Measurements from ENCODE around the gene ZKSCAN7. TPM values are rescaled to one million over a fixed set of nuclear protein-coding genes. Genes with fewer than 3 reads are reported as not detected.
"Not testable (repeated sequence)": the region's sequence is repeated elsewhere in the genome, so short reads cannot be mapped to it uniquely, and the experiment has no call there.

The ZKSCAN7 gene
- total RNA-seq, 1 donor from 2014 or later = 0.80 TPM

GRCh38 chr3:44530911-44531310, 24.1 kb upstream of the ZKSCAN7 start:
- no peak for DNase-seq (ENCODE audit: low spot score)
- Mint-ChIP-seq H3K4me1 (ENCODE audit: low read depth) (peaks cover 4% of the 10 kb centered on the region), H3K36me3 (ENCODE audit: low read depth) (no peaks in the 10 kb centered on the region), H3K4me3 (no peak overlapping the region), H3K27ac (no peak overlapping the region), H3K9me3 (no peaks in the 10 kb centered on the region), H3K27me3 (ENCODE audit: insufficient read depth) (peaks cover 10% of the 10 kb centered on the region)
- intact Hi-C loops (cut with micrococcal nuclease) = no loop called here

DNA sequence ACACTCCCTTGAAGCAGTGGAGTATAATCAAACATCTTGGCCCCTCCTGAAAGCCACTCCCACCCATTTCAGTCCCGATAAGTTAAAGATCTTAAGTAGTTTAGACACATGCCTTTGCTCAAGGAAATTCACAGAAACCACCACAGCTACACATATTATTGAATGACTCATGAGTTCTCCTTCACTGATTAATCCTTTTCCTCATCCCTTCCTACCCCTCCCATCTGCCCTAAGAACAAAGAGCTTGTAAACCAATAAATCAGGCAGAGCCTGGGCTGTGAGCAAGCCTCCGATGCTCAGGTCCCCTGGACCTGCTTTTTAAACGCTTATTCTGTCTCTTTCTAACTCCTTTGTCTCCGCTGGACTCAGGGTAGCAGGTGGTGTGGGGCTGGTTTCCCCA, 20.3 kb upstream of the ZKSCAN7 start:
- DNase-seq (ENCODE audit: low spot score); H3K4me3 Mint-ChIP-seq; H3K4me1 Mint-ChIP-seq (ENCODE audit: low read depth); H3K9me3 Mint-ChIP-seq; intact Hi-C loops (cut with micrococcal nuclease); H3K27me3 Mint-ChIP-seq (ENCODE audit: insufficient read depth); H3K27ac Mint-ChIP-seq; H3K36me3 Mint-ChIP-seq (ENCODE audit: low read depth): not testable (repeated sequence)

- Mint-ChIP-seq H3K27ac (no peak overlapping the region), H3K36me3 (ENCODE audit: low read depth) (no peaks in the 10 kb centered on the region), H3K4me3 (no peak overlapping the region)
These were observed 19.6 kb upstream of the ZKSCAN7 start for GRCh38 chr3:44535364-44535763.

GRCh38 chr3:44544811-44545210, 10.2 kb upstream of the ZKSCAN7 start:
- H3K4me1 Mint-ChIP-seq (ENCODE audit: low read depth); DNase-seq (ENCODE audit: low spot score); intact Hi-C loops (cut with micrococcal nuclease); H3K27ac Mint-ChIP-seq; H3K36me3 Mint-ChIP-seq (ENCODE audit: low read depth); H3K9me3 Mint-ChIP-seq; H3K27me3 Mint-ChIP-seq (ENCODE audit: insufficient read depth); H3K4me3 Mint-ChIP-seq: not testable (repeated sequence)

More at GRCh38 chr3:44535364-44535763, 19.6 kb upstream of the ZKSCAN7 start:
- DNase-seq (ENCODE audit: low spot score) = no peak
- peaks cover 4% of the 10 kb centered on the region for H3K4me1 Mint-ChIP-seq (ENCODE audit: low read depth)
- no peaks in the 10 kb centered on the region for H3K9me3 Mint-ChIP-seq
- peaks cover 10% of the 10 kb centered on the region for H3K27me3 Mint-ChIP-seq (ENCODE audit: insufficient read depth)
- intact Hi-C loops (cut with micrococcal nuclease) = no loop called here

GRCh38 chr3:44555723-44556122, 730 bp downstream of the ZKSCAN7 start:
- Mint-ChIP-seq H3K27me3 (ENCODE audit: insufficient read depth) (no peaks in the 10 kb centered on the region), H3K4me1 (ENCODE audit: low read depth) (peaks cover 12% of the 10 kb centered on the region), H3K9me3 (peaks cover 34% of the 10 kb centered on the region), H3K36me3 (ENCODE audit: low read depth) (peaks cover 13% of the 10 kb centered on the region), H3K27ac (peak overlapping the region; percentile 3), H3K4me3 (peak overlapping the region; percentile 89)
- intact Hi-C loops (cut with micrococcal nuclease) = loop anchor here (1.0 to 2.0 kb wide), 2 partner anchors 23 to 69 kb away; no protein-coding TSS in a partner anchor
- no peak for DNase-seq (ENCODE audit: low spot score)

DNA sequence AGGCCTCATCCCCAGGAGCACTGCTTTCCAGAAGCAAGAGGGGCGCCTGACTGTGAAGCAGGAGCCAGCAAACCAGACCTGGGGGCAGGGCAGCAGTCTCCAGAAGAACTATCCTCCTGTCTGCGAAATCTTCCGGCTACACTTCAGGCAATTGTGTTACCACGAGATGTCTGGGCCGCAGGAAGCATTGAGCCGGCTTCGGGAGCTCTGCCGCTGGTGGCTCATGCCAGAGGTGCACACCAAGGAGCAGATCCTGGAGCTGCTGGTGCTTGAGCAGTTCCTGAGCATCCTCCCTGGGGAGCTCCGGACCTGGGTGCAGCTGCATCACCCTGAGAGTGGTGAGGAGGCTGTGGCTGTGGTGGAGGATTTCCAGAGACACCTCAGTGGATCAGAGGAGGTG, 2.1 kb downstream of the ZKSCAN7 start:
- peaks cover 12% of the 10 kb centered on the region for H3K4me1 Mint-ChIP-seq (ENCODE audit: low read depth)
- H3K4me3 Mint-ChIP-seq = no peak overlapping the region
- intact Hi-C loops (cut with micrococcal nuclease) = no loop called here
- peaks cover 13% of the 10 kb centered on the region for H3K36me3 Mint-ChIP-seq (ENCODE audit: low read depth)
- no peak overlapping the region for H3K27ac Mint-ChIP-seq
- H3K9me3 Mint-ChIP-seq = peaks cover 35% of the 10 kb centered on the region
- no peaks in the 10 kb centered on the region for H3K27me3 Mint-ChIP-seq (ENCODE audit: insufficient read depth)
- DNase-seq (ENCODE audit: low spot score) = no peak

GRCh38 chr3:44561076-44561475, 6.1 kb downstream of the ZKSCAN7 start:
- no peak for DNase-seq (ENCODE audit: low spot score)
- Mint-ChIP-seq H3K4me3 (no peak overlapping the region), H3K9me3 (peaks cover 38% of the 10 kb centered on the region), H3K27me3 (ENCODE audit: insufficient read depth) (no peaks in the 10 kb centered on the region), H3K27ac (no peak overlapping the region), H3K36me3 (ENCODE audit: low read depth) (peaks cover 8% of the 10 kb centered on the region), H3K4me1 (ENCODE audit: low read depth) (peaks cover 2% of the 10 kb centered on the region)
- intact Hi-C loops (cut with micrococcal nuclease) = no loop called here

- peaks cover 44% of the 10 kb centered on the region for H3K9me3 Mint-ChIP-seq
- no peak overlapping the region for H3K4me3 Mint-ChIP-seq
- DNase-seq (ENCODE audit: low spot score) = no peak
- H3K27ac Mint-ChIP-seq = no peak overlapping the region
- intact Hi-C loops (cut with micrococcal nuclease) = no loop called here
- peaks cover 8% of the 10 kb centered on the region for H3K36me3 Mint-ChIP-seq (ENCODE audit: low read depth)
- H3K4me1 Mint-ChIP-seq (ENCODE audit: low read depth) = no peaks in the 10 kb centered on the region
- H3K27me3 Mint-ChIP-seq (ENCODE audit: insufficient read depth) = no peaks in the 10 kb centered on the region
These were observed 7.2 kb downstream of the ZKSCAN7 start for GRCh38 chr3:44562147-44562546.

DNA sequence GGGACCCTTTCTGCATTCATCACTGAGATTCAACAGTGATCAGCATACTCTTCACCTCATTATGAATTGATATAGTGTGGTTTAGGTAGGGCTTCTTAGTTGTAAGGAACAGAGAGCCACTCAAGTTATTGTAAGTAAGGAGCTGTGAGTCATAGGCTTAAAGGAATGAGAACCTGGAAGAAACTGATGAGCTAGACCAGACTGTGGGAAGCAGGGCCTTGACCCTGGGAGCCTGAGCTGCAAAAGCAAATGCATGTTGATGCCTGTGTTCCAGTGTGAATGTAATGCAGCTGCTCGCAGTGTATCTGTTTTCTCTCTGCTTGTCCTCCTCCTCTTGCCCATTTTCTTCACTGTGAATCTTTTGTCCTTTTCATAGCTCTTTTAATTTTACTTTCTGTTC, 13.6 kb downstream of the ZKSCAN7 start:
- no peak for DNase-seq (ENCODE audit: low spot score)
- Mint-ChIP-seq H3K27ac (no peak overlapping the region), H3K4me1 (ENCODE audit: low read depth) (no peaks in the 10 kb centered on the region), H3K36me3 (ENCODE audit: low read depth) (peaks cover 15% of the 10 kb centered on the region), H3K4me3 (no peak overlapping the region), H3K9me3 (peaks cover 69% of the 10 kb centered on the region), H3K27me3 (ENCODE audit: insufficient read depth) (no peaks in the 10 kb centered on the region)
- intact Hi-C loops (cut with micrococcal nuclease) = no loop called here

DNA sequence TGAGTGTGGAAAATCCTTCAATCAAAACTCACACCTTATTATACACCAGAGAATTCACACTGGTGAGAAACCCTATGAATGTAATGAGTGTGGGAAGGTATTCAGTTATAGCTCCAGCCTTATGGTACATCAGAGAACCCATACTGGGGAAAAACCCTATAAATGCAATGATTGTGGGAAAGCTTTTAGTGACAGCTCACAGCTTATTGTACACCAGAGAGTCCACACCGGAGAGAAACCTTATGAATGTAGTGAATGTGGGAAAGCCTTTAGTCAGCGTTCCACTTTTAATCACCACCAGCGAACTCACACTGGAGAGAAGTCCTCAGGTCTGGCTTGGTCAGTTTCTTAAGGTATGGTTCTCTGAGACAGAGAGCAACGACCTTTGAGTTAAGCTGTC, 16.0 kb downstream of the ZKSCAN7 start:
- intact Hi-C loops (cut with micrococcal nuclease) = no loop called here
- DNase-seq (ENCODE audit: low spot score) = no peak
- peaks cover 11% of the 10 kb centered on the region for H3K36me3 Mint-ChIP-seq (ENCODE audit: low read depth)
- H3K4me1 Mint-ChIP-seq (ENCODE audit: low read depth) = no peaks in the 10 kb centered on the region
- H3K27ac Mint-ChIP-seq = no peak overlapping the region
- no peaks in the 10 kb centered on the region for H3K27me3 Mint-ChIP-seq (ENCODE audit: insufficient read depth)
- H3K4me3 Mint-ChIP-seq = no peak overlapping the region
- H3K9me3 Mint-ChIP-seq = peaks cover 62% of the 10 kb centered on the region

DNA sequence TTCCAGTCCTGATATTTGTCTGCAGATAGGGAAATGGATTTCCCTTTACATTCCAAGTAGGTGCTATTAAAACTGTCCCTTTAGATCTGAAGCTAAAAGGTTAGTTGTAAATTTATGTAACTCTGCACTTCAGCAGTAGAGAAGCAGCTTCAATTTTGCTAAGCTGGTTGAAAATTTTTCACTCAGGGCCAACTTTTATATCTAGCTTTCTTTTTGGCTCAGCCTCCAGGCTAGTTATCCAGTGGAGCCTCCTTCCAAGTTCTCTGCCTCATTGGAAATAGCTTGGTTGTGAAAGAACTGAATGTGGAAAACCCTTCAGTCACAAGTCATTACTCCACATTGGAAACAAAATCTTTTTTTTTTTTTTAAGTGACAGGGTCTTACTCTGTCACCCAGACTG, 21.6 kb downstream of the ZKSCAN7 start:
- Mint-ChIP-seq H3K27ac (no peak overlapping the region), H3K27me3 (ENCODE audit: insufficient read depth) (no peaks in the 10 kb centered on the region), H3K4me1 (ENCODE audit: low read depth) (no peaks in the 10 kb centered on the region), H3K36me3 (ENCODE audit: low read depth) (no peaks in the 10 kb centered on the region), H3K4me3 (no peak overlapping the region), H3K9me3 (peaks cover 32% of the 10 kb centered on the region)
- DNase-seq (ENCODE audit: low spot score) = no peak
- intact Hi-C loops (cut with micrococcal nuclease) = no loop called here

DNA sequence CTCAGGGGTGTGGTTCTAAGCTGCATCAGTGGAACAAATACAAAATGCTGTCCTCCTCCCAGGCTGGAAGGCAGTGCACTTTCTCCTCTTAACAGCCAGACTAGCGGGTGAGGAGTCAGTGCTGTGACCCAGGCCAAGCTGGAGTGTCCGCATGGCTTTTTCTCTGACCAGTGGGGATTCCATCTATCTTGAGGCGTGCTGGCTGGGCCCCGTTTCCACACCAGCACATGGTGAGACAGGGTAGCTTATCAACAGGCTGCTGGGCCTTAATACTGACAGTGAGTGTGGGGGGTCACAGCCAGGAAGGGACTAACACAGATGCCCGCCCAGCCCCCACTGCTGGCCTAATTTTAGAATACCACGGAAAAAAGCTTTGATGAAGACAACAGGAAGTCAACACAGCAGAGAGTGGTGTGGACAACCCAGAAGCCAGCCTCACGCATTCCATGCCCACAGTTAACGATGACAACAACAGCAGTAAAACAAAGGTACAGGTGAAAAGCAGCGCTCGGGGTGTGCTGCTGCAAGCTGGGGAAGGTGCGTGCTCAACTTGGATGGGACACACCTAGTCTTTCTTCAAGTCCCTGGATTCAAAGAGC, 22.5 kb downstream of the ZKSCAN7 start:
- intact Hi-C loops (cut with micrococcal nuclease); H3K4me3 Mint-ChIP-seq; H3K27ac Mint-ChIP-seq: not testable (repeated sequence)

GRCh38 chr3:44578316-44578715, 23.3 kb downstream of the ZKSCAN7 start:
- H3K27me3 Mint-ChIP-seq (ENCODE audit: insufficient read depth); H3K4me1 Mint-ChIP-seq (ENCODE audit: low read depth); H3K36me3 Mint-ChIP-seq (ENCODE audit: low read depth); H3K4me3 Mint-ChIP-seq; DNase-seq (ENCODE audit: low spot score); H3K27ac Mint-ChIP-seq; intact Hi-C loops (cut with micrococcal nuclease): not testable (repeated sequence)
- peaks cover 27% of the 10 kb centered on the region for H3K9me3 Mint-ChIP-seq

More for the DNA sequence above, 22.5 kb downstream of the ZKSCAN7 start:
- DNase-seq (ENCODE audit: low spot score); H3K36me3 Mint-ChIP-seq (ENCODE audit: low read depth); H3K4me1 Mint-ChIP-seq (ENCODE audit: low read depth); H3K27me3 Mint-ChIP-seq (ENCODE audit: insufficient read depth): not testable (repeated sequence)
- peaks cover 29% of the 10 kb centered on the region for H3K9me3 Mint-ChIP-seq

Data from activated T-helper 1 cell treated with anti-CD3 and anti-CD28 coated beads, Interleukin-12 subunit alpha, Interleukin-12 subunit beta, Interleukin-2, Interleukin-4 antibody, amounts not matched to agents 30 ng/mL and 10 ng/mL and 1 ng/mL, durations not matched to agents 14 hours and 24 hours and 36 hours (primary cell).